Sciatic nerve (tissue), 2 donors: ENCODE results near the gene STBD1. TPM values are rescaled to one million over a fixed set of nuclear protein-coding genes. Genes with fewer than 3 reads are reported as not detected.
A peak's percentile ranks its signal among the peaks of the same experiment; 100 is the strongest.
"Not testable (repeated sequence)": the region's sequence is repeated elsewhere in the genome, so short reads cannot be mapped to it uniquely, and the experiment has no call there.

Experiments
- ATAC-seq: fragments of 200-7000 bp; cut with Tn5 transposase; one replicate; pipeline ENCODE4 v1.9.1; 2020; ENCODE audit warnings: mild to moderate bottlenecking, moderate library complexity
- DNase-seq: peaks from one replicate; pipeline ENCODE4 v3.0.0-alpha.2; 2020; ENCODE audit warnings: low spot score
- intact Hi-C: fragments of 100-400 bp; cut with DNase I; formaldehyde crosslinking; loops from one replicate; pipeline ENCODE4 v1.14.2; 2022
- total RNA-seq: library from RNA; stranded (reverse); fragmentation: NEBNext Ultra II Directional; extraction: Animal tissue kit (Norgen Biotek cat#: 25700); gene quantifications from one replicate; pipeline ENCODE4 v1.2.1, GENCODE V29; 2021
- donor health status: DM: no; HTN: no; CAD: no.
- donor health status: DM: no; HTN: no; CAD: no.

The STBD1 gene
- total RNA-seq, 1 donor from 2014 or later, result 3.9 TPM

GRCh38 chr4:76281594-76281993 is 24.9 kb upstream of the STBD1 start:
- intact Hi-C loops, DNase-seq, ATAC-seq: not testable (repeated sequence)

GRCh38 chr4:76282941-76283689 is 23.4 kb upstream of the STBD1 start:
- no peak for ATAC-seq

GRCh38 chr4:76283900-76284299 is 22.6 kb upstream of the STBD1 start:
- intact Hi-C loops, result no loop called here
- DNase-seq, result no peak
- no peak for ATAC-seq

More at GRCh38 chr4:76282941-76283689, 23.4 kb upstream of the STBD1 start:
- DNase-seq, result no peak
- intact Hi-C loops, result no loop called here

GRCh38 chr4:76287811-76288210 is 18.7 kb upstream of the STBD1 start:
- ATAC-seq, intact Hi-C loops, DNase-seq: not testable (repeated sequence)

GRCh38 chr4:76292730-76293129 is 13.8 kb upstream of the STBD1 start:
- ATAC-seq (no peak), DNase-seq (no peak)
- intact Hi-C loops, result no loop called here

- DNase-seq (no peak), ATAC-seq (peak; percentile 68)
- intact Hi-C loops, result no loop called here
These were observed 12.8 kb upstream of the STBD1 start for GRCh38 chr4:76293772-76294171.

GRCh38 chr4:76296286-76296820 is 10.2 kb upstream of the STBD1 start:
- intact Hi-C loops, result no loop called here
- no peak for DNase-seq
- no peak for ATAC-seq

GRCh38 chr4:76298227-76298626 is 8.3 kb upstream of the STBD1 start:
- DNase-seq (no peak), ATAC-seq (no peak)
- intact Hi-C loops, result no loop called here

- DNase-seq (no peak), ATAC-seq (no peak)
- intact Hi-C loops, result no loop called here
These were observed 6.5 kb upstream of the STBD1 start for GRCh38 chr4:76300012-76300411.

GRCh38 chr4:76301068-76301774 is 5.3 kb upstream of the STBD1 start:
- DNase-seq, result no peak
- intact Hi-C loops, result no loop called here
- ATAC-seq, result no peak

- DNase-seq (no peak), ATAC-seq (no peak)
- intact Hi-C loops, result no loop called here
These were observed 4.8 kb upstream of the STBD1 start for GRCh38 chr4:76301775-76302162.

GRCh38 chr4:76302826-76303438 is 3.6 kb upstream of the STBD1 start:
- intact Hi-C loops, result no loop called here
- no peak for ATAC-seq
- DNase-seq, result no peak

GRCh38 chr4:76305033-76305687 is 1.4 kb upstream of the STBD1 start:
- ATAC-seq, result no peak
- no peak for DNase-seq
- intact Hi-C loops, result no loop called here

- DNase-seq (peak; percentile 72), ATAC-seq (peak; percentile 72)
- intact Hi-C loops, result no loop called here
These were observed 538 bp downstream of the STBD1 start for GRCh38 chr4:76306882-76307659.

GRCh38 chr4:76307660-76308014 is 1.1 kb downstream of the STBD1 start:
- intact Hi-C loops, result no loop called here
- no peak for ATAC-seq
- DNase-seq, result no peak

GRCh38 chr4:76308548-76308947 is 2.0 kb downstream of the STBD1 start:
- ATAC-seq (no peak), DNase-seq (no peak)
- intact Hi-C loops, result no loop called here

GRCh38 chr4:76309939-76310550 is 3.5 kb downstream of the STBD1 start:
- DNase-seq, result no peak
- intact Hi-C loops, result no loop called here
- ATAC-seq, result no peak

GRCh38 chr4:76310683-76311082 is 4.2 kb downstream of the STBD1 start:
- intact Hi-C loops, result no loop called here
- DNase-seq (no peak), ATAC-seq (no peak)
